Body of pancreas (tissue), 4 donors: ENCODE results near the gene MRGPRE.

Experiments
- CTCF ChIP-seq, 7 experiments: fragments of 450-650 bp in 4 of 7; fragments of 200-600 bp in 3 of 7; sonication (generic) in 3 of 7; IDR thresholded peaks; one replicate each; pipeline ENCODE4 v1.5.1; 2016 to 2019; ENCODE audit warnings: antibody characterized with exemption in 7 of 7
- POLR2A ChIP-seq, 3 donors: fragments of 450-650 bp; IDR thresholded peaks; one replicate each; pipeline ENCODE4 v1.6.1; 2016; ENCODE audit warnings: antibody characterized with exemption in 3 of 3, mild to moderate bottlenecking in 2 of 3

GRCh38 chr11:3220521-3221407, 11.5 kb downstream of the MRGPRE start:
- TF ChIP-seq POLR2A (IDR thresholded peaks at IDR 0.05) (no peak), CTCF (IDR thresholded peaks at IDR 0.05) (no peak)
